Activated T-cell treated with anti-CD3 and anti-CD28 coated beads, Interleukin-2, amount 50 U/mL, for 4 hours (primary cell): ENCODE data around the gene CIT. TPM values are rescaled to one million over a fixed set of nuclear protein-coding genes. Genes with fewer than 3 reads are reported as not detected.

Experiments used
- ATAC-seq, 2 donors: fragments of 200-7000 bp; cut with Tn5 transposase; one replicate each; pipeline ENCODE4 v1.10.0; 2021
- DNase-seq: peaks from one replicate; pipeline ENCODE4 v3.0.0-alpha.2; 2020
- H3K27me3 Mint-ChIP-seq: one replicate; pipeline ENCODE4 v1.8.0; 2021; ENCODE audit warnings: low read depth, mixed read lengths
- H3K36me3 Mint-ChIP-seq: one replicate; pipeline ENCODE4 v1.8.0; 2022; ENCODE audit warnings: mixed read lengths; ENCODE audit not compliant: insufficient read depth
- H3K4me1 Mint-ChIP-seq: one replicate; pipeline ENCODE4 v1.8.0; 2021; ENCODE audit warnings: low read depth, mixed read lengths
- H3K4me3 Mint-ChIP-seq: one replicate; pipeline ENCODE4 v1.8.0; 2021; ENCODE audit warnings: mild to moderate bottlenecking, moderate library complexity, mixed read lengths
- H3K9me3 Mint-ChIP-seq: one replicate; pipeline ENCODE4 v1.8.0; 2021; ENCODE audit warnings: mixed read lengths
- total RNA-seq, 3 donors: library from RNA; stranded (reverse); gene quantifications; one replicate each; pipeline ENCODE4 v1.2.1, GENCODE V29; 2021

CIT gene
- total RNA-seq, 3 donors from 2014 or later: 5.2 to 8.9 (median 5.3) TPM

DNA sequence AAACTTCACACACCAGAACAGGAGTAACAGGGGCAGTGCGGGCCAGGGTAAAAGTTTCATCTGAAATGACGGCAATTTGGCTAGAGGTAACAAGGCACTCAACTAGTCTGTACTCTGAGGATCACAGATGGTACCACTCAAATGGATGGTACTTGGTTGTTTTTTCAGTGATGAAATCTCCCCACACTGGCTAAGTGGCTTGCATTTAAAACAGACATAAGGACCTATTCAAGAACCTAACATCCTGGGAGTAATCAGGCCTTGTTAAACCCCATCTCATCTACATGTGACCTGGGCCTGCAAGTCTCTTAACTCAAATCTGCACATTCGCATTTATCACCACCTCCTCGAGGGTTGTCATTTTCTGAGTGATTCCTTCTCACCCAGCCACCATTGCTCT is 118.4 kb downstream of the CIT start:
- ATAC-seq (no peak), DNase-seq (no peak)
- Mint-ChIP-seq H3K4me3 (no peak overlapping the region), H3K27me3 (no peaks in the 10 kb centered on the region), H3K9me3 (peaks cover 4% of the 10 kb centered on the region), H3K4me1 (no peaks in the 10 kb centered on the region), H3K36me3 (peaks cover 10% of the 10 kb centered on the region)

DNA sequence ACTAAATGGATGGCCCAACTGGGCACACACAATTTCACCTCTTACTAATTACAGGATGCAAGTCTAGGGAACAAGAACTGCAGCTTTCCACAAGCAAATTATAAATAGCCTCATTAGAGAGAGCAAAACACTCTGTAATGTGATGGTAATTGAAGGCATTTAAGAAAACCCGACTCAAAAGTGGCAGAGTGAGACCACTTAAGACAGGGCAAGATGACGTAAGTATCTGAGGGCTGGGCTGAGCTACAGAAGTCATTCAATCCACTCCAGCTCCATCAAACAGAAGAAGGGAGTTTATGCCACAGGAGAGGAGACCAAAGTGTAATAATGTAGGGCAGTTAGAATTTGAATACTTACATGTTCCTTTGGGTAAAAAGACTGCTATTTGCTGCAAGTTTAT is 118.9 kb downstream of the CIT start:
- ATAC-seq (no peak), DNase-seq (no peak)
- Mint-ChIP-seq H3K27me3 (no peaks in the 10 kb centered on the region), H3K9me3 (no peaks in the 10 kb centered on the region), H3K4me3 (no peak overlapping the region), H3K4me1 (no peaks in the 10 kb centered on the region), H3K36me3 (peaks cover 6% of the 10 kb centered on the region)

DNA sequence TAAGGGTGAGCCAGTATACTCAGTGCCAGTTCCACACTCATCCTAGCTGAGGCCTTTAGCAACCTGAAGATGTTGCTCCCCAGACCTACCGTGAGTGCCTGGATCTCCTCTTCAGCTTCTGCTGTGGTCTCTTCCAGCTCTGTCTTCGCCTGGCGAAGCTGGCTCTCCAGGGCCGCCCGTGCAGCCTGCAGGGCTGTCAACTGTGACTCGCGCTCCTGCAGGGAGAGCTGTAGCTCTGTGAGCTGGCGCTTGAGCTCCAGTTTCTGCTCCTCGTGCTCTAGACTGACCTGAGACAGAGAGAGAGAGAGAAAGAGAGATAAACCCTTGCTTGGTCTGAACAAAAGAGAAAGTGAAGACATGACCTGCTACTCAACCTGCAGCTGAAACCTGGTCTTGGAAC is 125.2 kb downstream of the CIT start:
- Mint-ChIP-seq H3K4me1 (no peaks in the 10 kb centered on the region), H3K4me3 (no peak overlapping the region), H3K9me3 (no peaks in the 10 kb centered on the region), H3K36me3 (no peaks in the 10 kb centered on the region), H3K27me3 (no peaks in the 10 kb centered on the region)
- no peak for DNase-seq
- no peak for ATAC-seq

DNA sequence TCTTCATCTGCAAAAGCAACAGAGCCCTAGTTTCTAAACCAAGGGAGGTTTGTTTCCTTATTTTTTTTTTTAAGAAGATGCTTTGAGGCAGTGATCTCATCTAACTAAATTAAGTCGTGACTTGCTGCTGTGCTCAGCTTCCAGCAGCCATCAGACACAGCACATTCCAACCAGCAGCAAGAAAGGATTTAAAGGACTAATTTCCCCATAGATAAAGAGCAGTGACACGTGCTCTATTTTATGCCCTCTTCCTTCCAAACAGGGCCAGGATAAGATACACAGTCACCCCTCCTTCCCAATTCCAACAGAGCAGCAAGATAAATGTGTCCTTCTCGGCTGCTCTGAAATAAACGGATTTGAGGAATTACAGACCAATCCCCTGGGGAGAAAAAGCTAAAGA is 127.5 kb downstream of the CIT start:
- Mint-ChIP-seq H3K36me3 (peaks cover 5% of the 10 kb centered on the region), H3K4me1 (no peaks in the 10 kb centered on the region), H3K4me3 (no peak overlapping the region), H3K9me3 (peaks cover 9% of the 10 kb centered on the region), H3K27me3 (no peaks in the 10 kb centered on the region)
- DNase-seq: no peak
- ATAC-seq: no peak

DNA sequence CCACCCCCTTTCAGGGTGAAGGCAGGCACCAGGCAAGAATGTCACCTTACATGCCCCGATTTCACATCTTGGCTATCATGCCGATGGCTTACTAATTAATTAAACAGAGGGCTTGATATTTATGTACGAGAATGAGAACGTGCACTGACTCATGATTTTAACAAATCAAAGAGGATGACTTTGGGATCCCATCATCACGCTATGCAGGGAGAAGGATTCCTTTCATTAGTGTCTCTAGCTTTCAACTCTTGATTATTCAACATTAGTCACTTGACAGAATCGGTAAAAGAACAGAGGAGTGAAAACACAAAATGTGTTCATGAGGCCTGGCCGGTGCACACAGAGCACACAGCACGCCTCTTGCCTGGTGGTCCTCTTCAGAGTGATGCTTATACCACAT is 128.6 kb downstream of the CIT start:
- H3K36me3 Mint-ChIP-seq: peaks cover 12% of the 10 kb centered on the region
- H3K27me3 Mint-ChIP-seq: no peaks in the 10 kb centered on the region
- no peak overlapping the region for H3K4me3 Mint-ChIP-seq
- DNase-seq (no peak), ATAC-seq (no peak)
- peaks cover 18% of the 10 kb centered on the region for H3K9me3 Mint-ChIP-seq
- no peaks in the 10 kb centered on the region for H3K4me1 Mint-ChIP-seq

- Mint-ChIP-seq H3K27me3 (no peaks in the 10 kb centered on the region), H3K4me3 (no peak overlapping the region), H3K9me3 (peaks cover 23% of the 10 kb centered on the region), H3K36me3 (peaks cover 12% of the 10 kb centered on the region), H3K4me1 (no peaks in the 10 kb centered on the region)
- ATAC-seq: no peak
- no peak for DNase-seq
Observed at GRCh38 chr12:119746169-119746568, 131.0 kb downstream of the CIT start.

DNA sequence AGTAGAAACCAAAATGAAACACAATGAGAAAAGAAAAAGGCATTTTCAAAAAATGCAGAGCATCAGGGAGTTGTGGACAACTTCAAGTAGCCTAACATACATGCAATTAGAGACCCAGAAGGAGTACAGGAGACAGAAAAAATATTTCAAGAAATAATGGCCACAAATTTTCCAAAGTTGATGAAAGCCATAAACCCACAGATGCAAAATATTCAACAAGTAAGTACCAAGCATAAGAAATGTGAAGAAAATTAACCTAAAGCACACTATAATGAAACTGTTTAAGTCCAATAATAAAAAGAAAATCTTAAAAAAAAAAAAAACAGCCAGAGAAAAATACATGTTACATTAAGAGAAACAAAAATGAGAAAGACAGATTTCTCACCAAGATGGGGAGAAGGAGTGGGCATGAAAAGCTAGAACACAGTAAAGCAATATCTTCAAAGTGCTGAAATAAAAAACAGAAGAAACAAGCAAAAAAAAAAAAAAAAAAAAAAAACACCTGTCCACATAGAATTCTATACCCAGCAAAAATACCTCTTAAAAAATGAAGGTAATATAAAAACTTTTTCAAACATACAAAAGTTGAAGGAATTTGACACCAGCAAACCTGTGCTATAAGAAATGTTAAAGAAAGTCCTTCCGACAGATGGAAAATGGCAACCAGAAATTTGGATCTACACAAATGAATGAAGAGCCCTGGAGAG is 132.1 kb downstream of the CIT start:
- Mint-ChIP-seq H3K4me3 (no peak overlapping the region), H3K27me3 (no peaks in the 10 kb centered on the region), H3K36me3 (peaks cover 12% of the 10 kb centered on the region), H3K4me1 (no peaks in the 10 kb centered on the region), H3K9me3 (peaks cover 23% of the 10 kb centered on the region)
- ATAC-seq: no peak
- no peak for DNase-seq

DNA sequence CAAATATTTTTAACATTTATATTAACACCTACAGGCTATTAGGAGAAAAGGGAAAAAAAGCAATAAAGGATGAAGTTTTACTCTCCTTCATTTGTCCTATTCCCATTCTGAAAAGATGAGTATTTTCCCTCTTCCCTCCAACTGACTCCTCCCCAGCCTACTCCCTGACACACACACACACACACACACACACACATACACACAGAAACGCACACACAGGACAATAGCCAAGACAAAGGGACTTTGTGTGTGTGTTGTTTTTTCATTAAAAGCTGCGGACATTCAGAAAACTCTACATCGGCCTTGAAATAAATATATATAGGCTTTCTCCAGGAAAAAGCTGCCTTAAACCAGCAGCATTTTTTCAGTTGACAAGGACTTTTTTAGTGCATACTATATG is 134.4 kb downstream of the CIT start:
- H3K4me1 Mint-ChIP-seq: no peaks in the 10 kb centered on the region
- DNase-seq: no peak
- no peak overlapping the region for H3K4me3 Mint-ChIP-seq
- ATAC-seq: no peak
- H3K36me3 Mint-ChIP-seq: peaks cover 12% of the 10 kb centered on the region
- H3K9me3 Mint-ChIP-seq: peaks cover 23% of the 10 kb centered on the region
- H3K27me3 Mint-ChIP-seq: no peaks in the 10 kb centered on the region

- peaks cover 23% of the 10 kb centered on the region for H3K9me3 Mint-ChIP-seq
- H3K4me3 Mint-ChIP-seq: no peak overlapping the region
- no peaks in the 10 kb centered on the region for H3K4me1 Mint-ChIP-seq
- no peaks in the 10 kb centered on the region for H3K27me3 Mint-ChIP-seq
- H3K36me3 Mint-ChIP-seq: peaks cover 12% of the 10 kb centered on the region
- no peak for ATAC-seq
- DNase-seq: no peak
Observed at GRCh38 chr12:119740830-119741229, 136.3 kb downstream of the CIT start.

GRCh38 chr12:119735079-119735478 is 142.0 kb downstream of the CIT start:
- ATAC-seq: no peak
- H3K9me3 Mint-ChIP-seq: no peaks in the 10 kb centered on the region
- H3K27me3 Mint-ChIP-seq: no peaks in the 10 kb centered on the region
- no peak overlapping the region for H3K4me3 Mint-ChIP-seq
- DNase-seq: no peak
- H3K4me1 Mint-ChIP-seq: no peaks in the 10 kb centered on the region
- H3K36me3 Mint-ChIP-seq: peaks cover 6% of the 10 kb centered on the region

DNA sequence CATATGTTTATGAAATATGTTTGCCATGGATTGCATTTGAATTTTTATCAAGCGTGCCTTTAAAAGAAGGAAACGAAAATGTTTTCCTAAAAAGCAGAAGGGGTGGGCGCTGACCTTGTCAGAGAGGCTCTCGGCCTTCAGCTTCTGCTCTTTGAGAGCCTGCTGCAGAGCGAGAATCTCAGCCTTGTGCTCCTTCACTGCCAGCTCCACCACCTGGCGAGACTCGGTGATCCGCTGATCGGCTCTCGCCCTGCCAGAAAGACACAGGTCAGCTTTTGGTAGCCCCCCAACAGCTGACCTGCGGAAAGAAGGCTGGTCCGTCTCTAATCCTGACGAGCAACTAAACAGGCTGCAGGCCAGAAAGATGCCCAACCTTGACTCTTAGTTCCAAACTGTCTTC is 146.7 kb downstream of the CIT start:
- peaks cover 8% of the 10 kb centered on the region for H3K36me3 Mint-ChIP-seq
- DNase-seq (no peak), ATAC-seq (no peak)
- no peaks in the 10 kb centered on the region for H3K9me3 Mint-ChIP-seq
- H3K4me3 Mint-ChIP-seq: no peak overlapping the region
- H3K4me1 Mint-ChIP-seq: no peaks in the 10 kb centered on the region
- no peaks in the 10 kb centered on the region for H3K27me3 Mint-ChIP-seq

DNA sequence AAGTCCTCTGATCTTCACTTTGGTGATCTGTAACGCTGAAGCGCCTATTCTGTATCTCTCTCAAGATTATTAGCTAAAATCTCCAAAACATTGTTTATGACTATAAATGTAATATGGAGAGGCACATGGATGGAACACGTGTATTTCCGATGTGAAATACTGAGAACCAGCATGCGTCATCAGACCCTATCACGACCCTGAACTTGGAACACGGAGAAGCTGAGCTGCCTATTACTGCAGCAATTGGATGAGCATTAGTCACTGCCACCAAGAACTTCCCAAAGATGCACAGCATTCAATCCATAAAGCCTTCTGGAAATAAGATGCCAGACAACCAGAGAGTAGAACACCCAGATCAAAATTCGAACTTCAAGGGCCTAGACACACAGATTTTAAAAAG is 147.2 kb downstream of the CIT start:
- H3K4me3 Mint-ChIP-seq: no peak overlapping the region
- H3K27me3 Mint-ChIP-seq: no peaks in the 10 kb centered on the region
- H3K36me3 Mint-ChIP-seq: peaks cover 8% of the 10 kb centered on the region
- no peaks in the 10 kb centered on the region for H3K4me1 Mint-ChIP-seq
- no peaks in the 10 kb centered on the region for H3K9me3 Mint-ChIP-seq
- DNase-seq (no peak), ATAC-seq (no peak)

DNA sequence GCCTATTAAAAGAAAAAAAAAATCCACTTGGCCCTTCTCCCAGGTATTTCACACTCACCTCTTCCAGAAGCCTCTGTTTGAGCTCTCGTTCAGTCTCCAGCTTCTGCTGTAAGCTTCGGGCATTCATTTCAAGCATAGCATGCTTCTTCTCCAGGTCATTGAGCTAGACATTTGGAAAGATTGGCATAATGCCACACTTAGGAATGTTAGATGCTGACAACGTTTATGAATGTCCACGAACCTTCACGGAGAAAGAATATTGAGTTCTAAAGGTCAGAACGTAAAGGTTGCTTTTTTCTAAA is 148.7 kb downstream of the CIT start:
- H3K9me3 Mint-ChIP-seq: no peaks in the 10 kb centered on the region
- H3K27me3 Mint-ChIP-seq: no peaks in the 10 kb centered on the region
- H3K36me3 Mint-ChIP-seq: peaks cover 3% of the 10 kb centered on the region
- ATAC-seq (no peak), DNase-seq (no peak)
- no peaks in the 10 kb centered on the region for H3K4me1 Mint-ChIP-seq
- no peak overlapping the region for H3K4me3 Mint-ChIP-seq

GRCh38 chr12:119727600-119728443 is 149.3 kb downstream of the CIT start:
- no peaks in the 10 kb centered on the region for H3K4me1 Mint-ChIP-seq
- H3K4me3 Mint-ChIP-seq: no peak overlapping the region
- H3K36me3 Mint-ChIP-seq: peaks cover 3% of the 10 kb centered on the region
- H3K27me3 Mint-ChIP-seq: no peaks in the 10 kb centered on the region
- ATAC-seq (no peak), DNase-seq (no peak)
- H3K9me3 Mint-ChIP-seq: no peaks in the 10 kb centered on the region

GRCh38 chr12:119725523-119725922 is 151.6 kb downstream of the CIT start:
- Mint-ChIP-seq H3K36me3 (peaks cover 3% of the 10 kb centered on the region), H3K9me3 (no peaks in the 10 kb centered on the region), H3K4me3 (no peak overlapping the region), H3K27me3 (no peaks in the 10 kb centered on the region), H3K4me1 (no peaks in the 10 kb centered on the region)
- DNase-seq: no peak
- no peak for ATAC-seq
